Testis (tissue), 3 donors: ENCODE results near the gene ESR1. TPM values are rescaled to one million over a fixed set of nuclear protein-coding genes. Genes with fewer than 3 reads are reported as not detected.

ENCODE experiments used
- DNase-seq: peaks from one replicate; pipeline ENCODE4 v3.0.0-alpha.2; 2019
- H3K27ac ChIP-seq, 2 donors: fragments of 200-600 bp; sonication (generic); one replicate each; pipeline ENCODE4 v1.5.1; 2019
- H3K27me3 ChIP-seq: fragments of 200-600 bp; sonication (generic); one replicate; pipeline ENCODE4 v1.5.1; 2019
- H3K36me3 ChIP-seq: fragments of 200-600 bp; sonication (generic); one replicate; pipeline ENCODE4 v1.5.1; 2017; ENCODE audit warnings: low read depth; ENCODE audit errors: missing control alignments
- H3K4me1 ChIP-seq: fragments of 200-600 bp; sonication (generic); one replicate; pipeline ENCODE4 v1.5.1; 2019
- H3K4me3 ChIP-seq, 2 donors: fragments of 200-600 bp; sonication (generic); one replicate each; pipeline ENCODE4 v1.5.1; 2017 to 2019
- H3K9me3 ChIP-seq: fragments of 200-600 bp; sonication (generic); one replicate; pipeline ENCODE4 v1.5.1; 2017
- CTCF ChIP-seq, 3 experiments: fragments of 450-650 bp in 2 of 3; fragments of 200-600 bp in 1 of 3; sonication (generic) in 1 of 3; IDR thresholded peaks; one replicate each; pipeline ENCODE4 v1.5.1; 2016 to 2019; ENCODE audit warnings: antibody characterized with exemption in 3 of 3, mild to moderate bottlenecking in 2 of 3, moderate library complexity in 1 of 3
- POLR2A ChIP-seq: fragments of 450-650 bp; IDR thresholded peaks from one replicate; pipeline ENCODE4 v1.6.1; 2017; ENCODE audit warnings: antibody characterized with exemption, mild to moderate bottlenecking, moderate library complexity
- WGBS, 2 donors: methylation state at CpG; one replicate each; pipeline ENCODE4 v1.1.5; 2018; 5-methylcytosine and 5-hydroxymethylcytosine counted together
- intact Hi-C: fragments of 100-400 bp; cut with DNase I; formaldehyde crosslinking; loops from one replicate; pipeline ENCODE4 v1.15.1; 2023; ENCODE audit warnings: low total_unique reads
- polyA plus RNA-seq: library from polyadenylated mRNA; stranded (reverse); fragments of 350-450 nt; fragmentation: Illumina TruSeq; extraction: RNeasy Lipid Tissue Mini Kit (QIAGEN cat#74804); gene quantifications from one replicate; pipeline ENCODE4 v1.2.3, GENCODE V29; 2014; ENCODE audit warnings: low read depth, low replicate concordance; ENCODE audit not compliant: insufficient read depth
- total RNA-seq, 2 donors: library from RNA; depleted of rRNA; stranded (reverse); fragments of >200 nt; gene quantifications; one replicate each; pipeline ENCODE4 v1.2.3, GENCODE V29; 2016

ESR1 gene
- total and polyA plus RNA-seq, 3 donors from 2014 or later = 4.3 to 9.3 (median 8.1) TPM

GRCh38 chr6:152119831-152120230, 312.3 kb downstream of the ESR1 start:
- TF ChIP-seq CTCF (IDR thresholded peaks at IDR 0.05) (no peak), POLR2A (no peak)
- intact Hi-C loops = loop anchor here (10.0 kb wide), 1 partner anchor 435 kb away; no protein-coding TSS in a partner anchor
- Histone ChIP-seq H3K27me3 (no peaks in the 10 kb centered on the region), H3K4me1 (peaks cover 5% of the 10 kb centered on the region), H3K36me3 (no peaks in the 10 kb centered on the region), H3K9me3 (no peaks in the 10 kb centered on the region), H3K4me3 (no peak overlapping the region), H3K27ac (no peak overlapping the region)
- DNase-seq = no peak
- 83% methylated on average over 7 of the region's 7 CpGs for WGBS, 2 donors

GRCh38 chr6:152121910-152122309, 314.4 kb downstream of the ESR1 start:
- H3K27me3 ChIP-seq = no peaks in the 10 kb centered on the region
- peaks cover 5% of the 10 kb centered on the region for H3K4me1 ChIP-seq
- 35 to 49% methylated on average over 3 of the region's 3 CpGs for WGBS, 2 donors
- no peaks in the 10 kb centered on the region for H3K9me3 ChIP-seq
- H3K27ac ChIP-seq = no peak overlapping the region
- no peaks in the 10 kb centered on the region for H3K36me3 ChIP-seq
- TF ChIP-seq POLR2A (no peak), CTCF (IDR thresholded peaks at IDR 0.05) (no peak)
- intact Hi-C loops = no loop called here
- DNase-seq = peak; percentile 40
- H3K4me3 ChIP-seq = no peak overlapping the region

- Histone ChIP-seq H3K27ac (no peak overlapping the region), H3K4me1 (peaks cover 5% of the 10 kb centered on the region), H3K27me3 (no peaks in the 10 kb centered on the region), H3K4me3 (no peak overlapping the region), H3K9me3 (no peaks in the 10 kb centered on the region), H3K36me3 (no peaks in the 10 kb centered on the region)
- no peak for DNase-seq
- TF ChIP-seq CTCF (IDR thresholded peaks at IDR 0.05) = no peak
- no peak for TF ChIP-seq POLR2A
- intact Hi-C loops = no loop called here
- 91 to 94% methylated on average over 12 of the region's 12 CpGs for WGBS, 2 donors
Measured at GRCh38 chr6:152122434-152122833, 315.0 kb downstream of the ESR1 start.

GRCh38 chr6:152123076-152123475, 315.6 kb downstream of the ESR1 start:
- Histone ChIP-seq H3K9me3 (no peaks in the 10 kb centered on the region), H3K36me3 (no peaks in the 10 kb centered on the region), H3K4me1 (peaks cover 5% of the 10 kb centered on the region), H3K4me3 (no peak overlapping the region), H3K27ac (no peak overlapping the region), H3K27me3 (no peaks in the 10 kb centered on the region)
- 91 to 92% methylated on average over 3 of the region's 3 CpGs for WGBS, 2 donors
- TF ChIP-seq POLR2A (no peak), CTCF (IDR thresholded peaks at IDR 0.05) (no peak)
- no peak for DNase-seq
- intact Hi-C loops = no loop called here

- 62 to 68% methylated on average over 3 of the region's 3 CpGs for WGBS, 2 donors
- no peak overlapping the region for H3K27ac ChIP-seq
- H3K27me3 ChIP-seq = no peaks in the 10 kb centered on the region
- intact Hi-C loops = no loop called here
- peaks cover 5% of the 10 kb centered on the region for H3K4me1 ChIP-seq
- TF ChIP-seq POLR2A (no peak), CTCF (IDR thresholded peaks at IDR 0.05) (peak; percentile 68 to 79 (median 71))
- H3K36me3 ChIP-seq = no peaks in the 10 kb centered on the region
- no peak for DNase-seq
- no peak overlapping the region for H3K4me3 ChIP-seq
- no peaks in the 10 kb centered on the region for H3K9me3 ChIP-seq
Measured at GRCh38 chr6:152124429-152125074, 317.1 kb downstream of the ESR1 start.
